Astrocyte (in vitro differentiated cells and primary cell): ENCODE results near the gene STK38.

Experiments
- EZH2 ChIP-seq: IDR thresholded peaks from 2 replicates; pipeline ENCODE4 v1.6.1; 2012; ENCODE audit warnings: mild to moderate bottlenecking, low read length, inconsistent platforms; ENCODE audit not compliant: insufficient read depth
- TF ChIP-seq, protein P1 (sequence below): IDR thresholded peaks from 2 replicates; pipeline ENCODE4 v1.5.1; 2011; ENCODE audit warnings: low read depth, mild to moderate bottlenecking, inconsistent platforms, low read length, moderate library complexity; ENCODE audit not compliant: insufficient read depth

DNA sequence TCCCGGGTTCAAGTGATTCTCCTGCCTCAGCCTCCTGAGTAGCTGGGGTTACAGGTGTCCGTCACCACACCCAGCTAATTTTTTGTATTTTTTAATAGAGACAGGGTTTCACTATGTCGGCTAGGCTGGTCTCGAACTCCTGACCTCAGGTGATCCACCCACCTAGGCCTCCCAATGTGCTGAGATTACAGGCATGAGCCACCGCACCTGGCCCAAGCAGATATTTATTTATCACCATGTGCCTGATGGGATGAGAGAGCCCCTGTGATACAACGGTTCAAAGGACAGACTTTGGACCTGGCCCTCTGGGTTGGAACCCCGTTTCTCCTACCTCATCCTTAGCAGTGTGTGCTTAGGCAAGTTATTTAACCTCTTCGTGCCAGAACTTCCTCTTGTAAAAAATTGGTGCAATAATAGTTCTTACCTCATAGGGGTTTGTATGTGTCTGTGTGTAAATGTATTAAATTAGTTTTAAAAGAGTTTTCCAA lies 19.2 kb upstream of the STK38 start:
- TF ChIP-seq EZH2, result no peak
- TF ChIP-seq, protein P1, sequence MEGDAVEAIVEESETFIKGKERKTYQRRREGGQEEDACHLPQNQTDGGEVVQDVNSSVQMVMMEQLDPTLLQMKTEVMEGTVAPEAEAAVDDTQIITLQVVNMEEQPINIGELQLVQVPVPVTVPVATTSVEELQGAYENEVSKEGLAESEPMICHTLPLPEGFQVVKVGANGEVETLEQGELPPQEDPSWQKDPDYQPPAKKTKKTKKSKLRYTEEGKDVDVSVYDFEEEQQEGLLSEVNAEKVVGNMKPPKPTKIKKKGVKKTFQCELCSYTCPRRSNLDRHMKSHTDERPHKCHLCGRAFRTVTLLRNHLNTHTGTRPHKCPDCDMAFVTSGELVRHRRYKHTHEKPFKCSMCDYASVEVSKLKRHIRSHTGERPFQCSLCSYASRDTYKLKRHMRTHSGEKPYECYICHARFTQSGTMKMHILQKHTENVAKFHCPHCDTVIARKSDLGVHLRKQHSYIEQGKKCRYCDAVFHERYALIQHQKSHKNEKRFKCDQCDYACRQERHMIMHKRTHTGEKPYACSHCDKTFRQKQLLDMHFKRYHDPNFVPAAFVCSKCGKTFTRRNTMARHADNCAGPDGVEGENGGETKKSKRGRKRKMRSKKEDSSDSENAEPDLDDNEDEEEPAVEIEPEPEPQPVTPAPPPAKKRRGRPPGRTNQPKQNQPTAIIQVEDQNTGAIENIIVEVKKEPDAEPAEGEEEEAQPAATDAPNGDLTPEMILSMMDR, result no peak
